ENCODE measurements around the gene TLCD4.
"Not testable (repeated sequence)": the region's sequence is repeated elsewhere in the genome, so short reads cannot be mapped to it uniquely, and the experiment has no call there.

Gene TLCD4, protein sequence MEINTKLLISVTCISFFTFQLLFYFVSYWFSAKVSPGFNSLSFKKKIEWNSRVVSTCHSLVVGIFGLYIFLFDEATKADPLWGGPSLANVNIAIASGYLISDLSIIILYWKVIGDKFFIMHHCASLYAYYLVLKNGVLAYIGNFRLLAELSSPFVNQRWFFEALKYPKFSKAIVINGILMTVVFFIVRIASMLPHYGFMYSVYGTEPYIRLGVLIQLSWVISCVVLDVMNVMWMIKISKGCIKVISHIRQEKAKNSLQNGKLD

DNA sequence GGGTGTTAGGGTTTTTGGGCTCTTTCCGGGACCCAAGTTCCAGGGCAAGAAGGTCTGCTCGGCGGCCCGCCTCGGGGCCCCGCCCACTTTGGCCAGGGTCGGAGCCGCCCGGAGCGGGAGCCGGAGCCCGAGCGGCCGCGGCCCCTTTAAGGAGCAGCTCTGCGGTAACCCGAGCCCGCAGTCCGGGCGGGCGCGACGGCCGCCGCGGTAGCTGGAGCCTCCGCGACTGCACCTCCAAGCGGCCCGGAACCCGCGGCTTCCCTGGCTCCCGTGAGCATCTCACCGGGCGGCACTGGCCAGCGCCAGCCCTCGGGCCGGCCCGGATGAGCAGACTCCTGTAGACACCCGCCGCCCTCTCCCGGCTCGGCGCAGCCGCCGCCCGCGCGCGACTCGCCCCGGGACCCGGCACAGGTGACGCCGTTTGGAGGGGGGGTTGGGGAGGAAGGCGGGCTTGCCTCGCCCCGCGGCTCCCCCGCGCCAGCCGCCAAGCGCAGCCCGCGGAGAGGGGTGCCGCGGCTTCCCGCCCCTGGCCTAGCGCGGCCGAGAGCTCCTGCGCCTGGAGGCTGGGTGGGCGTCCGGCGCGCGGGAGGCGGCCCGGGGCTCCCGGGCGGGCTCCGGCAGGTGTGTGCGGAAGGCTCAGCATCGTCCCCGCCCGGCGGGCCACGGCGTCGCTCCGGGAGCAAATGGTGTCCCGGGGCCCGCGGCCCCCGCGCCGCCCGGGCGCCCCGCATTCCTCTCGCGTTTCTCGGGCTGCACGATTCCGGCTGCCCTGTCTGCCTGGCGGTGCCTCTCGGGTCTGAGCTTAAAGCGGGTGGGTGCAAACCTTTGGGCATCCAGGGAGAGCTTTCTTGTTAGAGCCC, at the start of gene TLCD4:
TSS of gene TLCD4 (plus strand) at position 149 of the 860 bp plus-strand sequence. CDS start 26,547 bp downstream, outside the sequence.
- DNase-seq: no peak

DNA sequence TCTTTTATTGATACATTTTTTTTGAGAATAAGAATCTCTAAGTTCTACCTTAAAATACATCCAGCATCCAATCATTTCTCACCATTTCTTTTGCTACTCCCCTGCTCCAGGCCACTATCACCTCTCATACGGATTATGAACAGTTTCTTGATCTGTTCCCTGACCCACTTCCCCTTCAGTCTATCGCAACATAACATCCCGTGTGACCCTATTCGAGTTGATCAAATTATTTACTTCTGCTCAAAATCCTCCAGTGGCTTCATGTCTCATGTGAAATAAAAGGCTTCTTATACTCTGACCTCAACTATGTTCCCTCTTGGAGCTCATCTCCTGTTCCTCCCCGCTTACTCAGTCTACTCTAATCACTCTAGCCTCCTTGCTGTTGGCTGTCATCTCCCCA, 49.6 kb upstream of the TLCD4 start:
- no peak for DNase-seq

DNA sequence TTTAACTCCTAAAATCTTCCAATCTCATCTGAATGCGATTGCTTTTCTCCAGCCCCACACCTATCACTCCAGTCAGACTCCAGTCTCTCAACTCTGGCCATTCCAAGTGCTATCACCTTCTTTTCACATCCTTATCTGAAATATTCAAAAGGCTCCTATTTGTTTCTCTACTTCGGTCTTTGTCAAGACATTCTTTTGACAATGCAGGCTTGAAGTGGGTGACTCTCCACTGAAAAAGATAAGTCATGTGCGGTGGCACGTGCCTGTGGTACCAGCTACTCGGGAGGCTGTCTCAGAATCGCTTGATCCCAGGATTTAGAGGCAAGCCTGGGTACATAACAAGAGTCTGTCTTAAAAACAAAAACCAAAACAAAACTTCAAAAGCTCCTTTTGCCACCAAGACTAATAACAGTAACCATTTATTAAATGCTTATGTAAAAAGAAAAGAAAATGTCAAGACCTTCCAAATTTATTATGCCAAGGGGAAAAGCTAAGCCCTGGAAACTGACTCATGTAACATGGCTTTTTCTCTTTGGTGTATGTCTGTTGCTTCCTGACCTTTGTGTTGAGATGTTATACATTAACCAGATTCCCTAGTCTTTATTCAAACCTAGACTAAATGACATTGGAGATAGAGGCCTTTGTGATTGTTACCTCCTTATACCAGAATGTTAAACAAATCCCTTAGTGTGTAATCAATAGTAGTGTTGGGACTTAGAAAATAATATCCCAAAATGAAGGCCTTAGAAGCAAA, 48.0 kb upstream of the TLCD4 start:
- no peak for DNase-seq

DNA sequence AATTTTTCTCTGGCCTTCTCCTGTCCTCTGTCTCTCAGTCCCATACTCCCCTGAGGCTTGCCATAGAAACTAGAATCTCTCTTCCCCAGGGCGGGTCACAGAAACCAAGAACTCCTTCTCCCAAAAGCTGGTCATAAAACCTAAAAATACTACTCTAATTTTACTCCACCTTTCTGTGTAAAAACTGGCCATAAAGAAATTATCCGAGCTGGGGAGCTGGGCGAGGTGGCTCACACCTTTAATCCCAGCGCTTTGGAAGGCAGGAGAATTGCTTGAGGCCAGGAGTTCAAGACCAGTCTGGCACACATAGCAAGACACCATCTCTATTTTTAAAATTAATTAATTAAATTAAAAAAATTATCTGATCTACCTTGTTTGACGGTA, 47.5 kb upstream of the TLCD4 start:
- DNase-seq: no peak

DNA sequence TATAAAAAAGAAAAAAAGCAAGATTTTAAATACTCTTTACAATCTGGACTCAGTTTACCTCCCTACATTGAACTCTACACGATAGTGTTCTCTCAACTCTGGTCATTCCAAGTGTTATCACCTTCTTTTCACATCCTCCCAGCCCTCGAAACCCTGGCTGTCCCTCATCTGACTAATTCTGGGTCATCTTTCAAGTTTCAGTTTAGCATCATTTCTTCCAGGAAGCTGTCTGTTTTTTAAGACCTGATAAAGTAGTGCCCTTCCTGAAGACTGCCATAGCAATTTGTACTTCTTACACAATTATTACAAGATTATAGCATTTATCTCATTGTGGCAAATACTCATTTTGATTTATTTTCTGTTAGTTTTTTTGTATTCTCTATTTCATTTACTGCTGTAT, 45.6 kb upstream of the TLCD4 start:
- DNase-seq: no peak

DNA sequence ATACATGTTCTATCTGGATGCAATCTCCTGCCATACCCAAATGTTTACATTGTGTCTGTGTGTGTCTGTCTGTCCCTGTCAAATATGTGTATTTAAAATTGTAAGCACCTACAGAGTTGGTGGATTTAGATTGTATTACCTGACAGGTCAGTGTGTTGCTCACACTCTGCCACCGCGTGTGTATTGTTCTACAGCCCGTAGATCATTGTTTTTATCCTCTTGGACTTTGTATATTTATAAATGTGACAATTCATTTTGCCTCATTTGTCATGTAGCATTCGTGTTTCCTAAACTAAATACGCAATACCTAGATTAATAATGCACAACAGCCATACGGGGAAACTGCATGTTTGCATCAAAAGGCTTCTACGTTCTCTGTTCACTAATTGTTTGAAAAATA, 45.0 kb upstream of the TLCD4 start:
- DNase-seq: no peak

DNA sequence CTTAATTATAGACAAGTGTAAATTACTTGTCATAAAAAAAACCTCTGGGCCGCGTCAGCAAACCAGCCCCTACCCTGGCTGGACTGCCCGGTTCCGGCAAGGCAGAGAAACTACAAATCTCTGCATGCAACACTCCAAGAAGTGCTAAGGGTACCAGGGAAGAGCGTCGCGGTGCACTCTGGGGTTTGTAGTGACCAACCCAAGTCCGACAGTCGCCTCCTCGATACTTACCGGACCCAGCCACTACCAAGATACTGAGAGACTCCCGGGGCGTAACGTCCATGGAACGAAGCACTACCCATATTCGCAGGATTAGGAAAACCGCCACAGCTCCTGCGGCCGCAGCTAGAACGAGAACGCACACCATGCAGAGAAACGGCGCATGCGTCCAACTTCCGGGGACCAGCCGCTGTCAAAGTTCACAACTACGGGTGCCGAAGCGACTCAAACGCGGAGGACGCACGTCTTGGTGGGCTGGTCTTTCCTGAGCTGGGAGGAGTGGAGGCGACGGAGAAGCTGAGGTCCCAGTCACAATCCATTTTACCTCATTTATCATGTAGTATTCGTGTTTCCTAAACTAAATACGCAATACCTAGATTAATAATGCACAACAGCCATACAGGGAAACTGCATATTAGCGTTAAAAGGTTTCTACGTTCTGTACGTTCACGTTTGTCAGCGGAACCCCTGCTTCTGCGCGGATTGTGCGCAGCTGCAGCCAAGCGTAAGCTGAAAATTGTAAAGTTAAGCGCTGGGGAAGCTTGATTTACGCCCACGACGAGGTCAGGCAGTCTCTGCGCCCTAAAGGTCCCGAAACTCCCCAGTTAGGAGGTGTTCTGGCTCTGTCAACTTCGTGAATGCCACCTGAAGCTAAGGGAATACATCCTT, 44.4 kb upstream of the TLCD4 start, which contains the start of gene ALG14:
TSS of gene ALG14 (minus strand) at position 420 of the 888 bp plus-strand sequence. CDS start at position 367, 53 bp downstream.
- DNase-seq: peak; percentile 97

DNA sequence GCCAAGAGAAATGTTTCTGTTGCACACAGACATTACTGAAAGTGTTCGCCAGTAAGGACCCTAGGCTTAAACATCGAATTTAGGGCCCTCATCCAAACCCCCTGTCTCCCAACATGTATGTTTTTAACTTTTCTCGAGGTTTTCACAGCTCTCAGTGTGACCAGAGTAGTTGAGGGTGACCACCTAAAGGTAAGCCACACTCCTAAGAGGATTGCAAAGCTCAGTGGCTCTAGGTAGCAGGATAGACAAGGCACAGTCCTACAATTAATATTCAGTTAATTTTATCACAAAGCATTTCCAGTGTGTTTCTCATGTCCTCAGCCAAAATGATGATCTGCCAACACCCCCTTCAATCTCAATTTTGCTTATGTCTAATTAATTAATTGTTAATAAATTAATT, 43.7 kb upstream of the TLCD4 start:
- DNase-seq: no peak

DNA sequence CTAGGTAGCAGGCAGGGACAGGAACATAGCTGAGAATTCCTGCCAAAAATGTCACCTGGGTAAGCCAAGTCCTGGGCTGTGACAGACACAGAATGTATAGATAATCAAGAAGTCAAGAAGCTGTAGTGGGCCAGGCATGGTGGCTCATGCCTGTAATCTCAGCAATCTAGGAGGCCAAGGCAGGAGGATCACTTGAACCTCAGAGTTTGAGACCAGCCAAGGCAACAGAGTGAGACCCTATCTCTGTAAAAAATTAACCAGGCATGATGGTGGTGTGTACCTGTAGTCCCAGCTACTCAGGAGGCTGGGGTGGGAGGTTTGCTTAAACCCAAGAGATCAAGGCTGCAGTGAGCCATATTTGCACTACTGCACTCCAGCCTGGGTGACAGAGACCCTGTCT, 41.1 kb upstream of the TLCD4 start:
- no peak for DNase-seq

DNA sequence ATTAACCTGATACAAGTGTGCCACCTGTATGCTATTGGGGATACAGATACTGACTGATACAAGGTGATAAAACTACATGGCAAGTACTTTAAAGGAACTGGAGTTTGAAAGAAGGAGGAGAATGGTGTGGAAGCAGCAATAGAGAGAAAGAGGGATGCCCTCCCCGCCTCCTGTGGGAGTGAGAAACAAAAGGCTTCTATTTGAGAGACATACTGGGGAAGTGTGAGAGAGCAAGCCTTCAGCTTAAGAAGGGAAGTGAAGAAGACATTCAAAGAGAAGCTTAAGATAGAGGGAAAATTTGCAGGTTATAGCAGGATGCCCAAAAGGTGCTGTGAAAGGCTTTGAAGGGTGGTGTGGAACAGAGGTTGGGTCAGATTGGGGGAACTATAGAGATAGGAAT, 36.7 kb upstream of the TLCD4 start:
- no peak for DNase-seq

DNA sequence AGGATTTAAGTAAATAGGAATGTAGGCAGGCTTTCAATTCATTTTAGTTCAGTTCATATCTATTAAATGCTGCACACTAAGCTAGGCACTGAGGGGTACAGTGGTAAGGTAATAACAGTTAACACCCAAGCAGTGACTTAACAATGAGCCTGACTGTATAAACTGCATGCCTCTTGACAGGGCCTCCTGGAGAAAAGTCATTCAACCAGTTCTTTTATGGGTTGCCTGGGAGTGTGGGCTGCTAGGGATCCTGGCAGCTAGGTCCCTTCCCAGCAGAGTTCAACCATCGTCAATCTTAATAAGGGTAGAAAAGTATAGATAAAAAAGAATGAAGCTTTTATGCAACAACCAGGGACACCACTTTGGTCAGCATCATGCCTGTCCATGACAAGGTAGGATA, 36.3 kb upstream of the TLCD4 start:
- no peak for DNase-seq

DNA sequence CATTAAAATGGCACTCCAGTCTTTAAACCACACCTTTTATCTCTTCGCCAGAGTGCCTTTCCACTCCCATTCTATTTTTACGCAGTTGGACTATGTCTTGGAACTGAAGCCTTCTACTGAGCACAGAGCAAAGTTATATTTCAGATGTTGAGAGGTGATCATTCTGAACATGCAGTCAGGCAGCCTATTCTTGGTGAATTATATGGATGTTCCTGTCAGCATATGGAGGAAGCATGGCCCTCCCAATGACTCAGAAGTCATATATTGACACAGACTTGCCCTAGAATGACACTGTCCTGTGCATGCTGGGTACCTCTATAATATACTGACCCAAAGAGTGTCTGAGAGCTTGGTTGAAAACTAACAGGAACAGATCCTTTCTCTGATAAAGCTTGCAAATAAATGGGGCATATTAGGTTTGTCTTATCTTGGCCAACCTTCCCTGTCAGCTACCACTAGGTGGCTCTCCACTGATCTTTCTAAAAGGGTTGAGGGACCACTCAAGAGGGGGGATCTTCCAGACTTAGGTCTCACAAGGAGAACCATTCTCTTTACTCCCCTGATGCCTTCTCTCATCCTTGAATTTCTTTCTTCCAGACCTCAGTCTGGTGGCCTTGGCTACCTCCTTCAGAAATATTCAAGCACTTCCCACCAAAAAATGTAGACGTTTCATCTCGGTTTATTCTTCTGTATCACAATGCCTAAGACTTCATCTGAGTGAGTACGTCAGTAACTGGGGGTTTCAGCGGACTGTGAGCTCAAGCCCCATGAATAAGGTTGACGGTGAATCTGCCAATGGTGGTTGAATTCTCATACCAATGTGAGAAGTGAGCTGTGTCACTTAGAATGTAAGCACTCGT, 32.6 kb upstream of the TLCD4 start:
- DNase-seq: peak; percentile 59

DNA sequence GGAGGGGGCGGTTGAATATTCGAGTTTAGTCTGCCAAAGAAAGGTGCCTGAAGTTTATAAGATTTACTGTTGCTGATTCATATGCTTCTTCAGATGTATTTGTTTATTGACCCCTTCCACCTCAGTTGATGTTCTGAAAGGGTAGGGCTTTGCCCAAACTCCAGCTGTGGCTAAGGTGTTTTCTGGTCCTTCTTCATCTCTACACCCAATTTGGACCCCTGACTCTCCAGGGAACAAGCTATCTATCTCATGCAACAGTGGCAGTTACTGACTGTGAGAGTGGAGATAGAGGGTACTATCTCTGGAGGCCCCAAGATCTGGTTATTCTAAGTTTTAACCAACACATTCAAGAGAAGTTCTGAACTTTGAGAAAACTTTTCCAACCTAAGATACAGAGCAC, 31.8 kb upstream of the TLCD4 start:
- DNase-seq: no peak

DNA sequence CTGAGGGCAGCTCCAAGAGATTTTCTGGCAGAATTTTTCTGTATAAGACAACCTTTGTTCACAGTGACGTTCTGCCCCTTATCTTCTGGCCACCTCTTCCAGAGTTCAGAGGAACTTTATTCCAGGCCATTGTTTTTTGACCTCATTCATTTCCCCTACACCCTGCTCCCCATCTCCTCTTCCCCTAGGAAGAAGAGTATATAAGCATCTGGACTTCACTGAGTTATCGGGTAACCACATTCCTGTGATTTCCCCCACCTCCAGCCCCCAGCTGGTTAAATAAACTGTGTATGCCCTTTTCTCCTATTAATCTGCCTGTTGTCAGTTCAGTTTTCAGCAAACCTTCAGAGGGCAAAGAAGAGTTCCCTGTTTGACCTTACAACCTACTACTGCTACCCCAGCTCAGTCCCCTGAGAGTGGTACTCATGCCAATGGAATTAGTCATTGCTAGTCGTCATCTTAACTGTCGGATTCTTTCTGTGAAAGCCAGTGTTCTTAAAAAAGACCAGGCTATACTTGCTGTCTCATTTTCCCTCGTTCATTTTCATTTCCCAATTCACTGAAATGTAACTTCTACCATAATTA, 30.1 kb upstream of the TLCD4 start:
- no peak for DNase-seq

DNA sequence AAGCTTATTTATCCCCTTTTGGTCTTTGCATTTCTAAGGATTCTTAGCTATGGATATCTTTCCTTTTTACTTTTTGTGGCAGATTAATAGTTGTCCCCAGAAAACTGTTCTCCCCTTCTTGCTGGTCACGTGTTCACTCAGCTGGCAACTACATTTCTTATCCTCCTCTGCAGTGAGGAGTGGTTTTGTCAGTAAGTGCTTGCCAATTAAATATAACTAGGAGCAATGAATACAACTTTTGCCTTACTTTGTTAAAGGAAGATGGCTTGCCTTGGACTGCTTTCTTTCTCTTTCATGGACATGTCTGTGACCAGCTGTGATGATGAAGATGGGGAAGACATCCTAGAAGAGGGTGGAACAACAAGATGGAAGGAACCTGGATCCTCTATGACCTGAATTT, 28.9 kb upstream of the TLCD4 start:
- no peak for DNase-seq

DNA sequence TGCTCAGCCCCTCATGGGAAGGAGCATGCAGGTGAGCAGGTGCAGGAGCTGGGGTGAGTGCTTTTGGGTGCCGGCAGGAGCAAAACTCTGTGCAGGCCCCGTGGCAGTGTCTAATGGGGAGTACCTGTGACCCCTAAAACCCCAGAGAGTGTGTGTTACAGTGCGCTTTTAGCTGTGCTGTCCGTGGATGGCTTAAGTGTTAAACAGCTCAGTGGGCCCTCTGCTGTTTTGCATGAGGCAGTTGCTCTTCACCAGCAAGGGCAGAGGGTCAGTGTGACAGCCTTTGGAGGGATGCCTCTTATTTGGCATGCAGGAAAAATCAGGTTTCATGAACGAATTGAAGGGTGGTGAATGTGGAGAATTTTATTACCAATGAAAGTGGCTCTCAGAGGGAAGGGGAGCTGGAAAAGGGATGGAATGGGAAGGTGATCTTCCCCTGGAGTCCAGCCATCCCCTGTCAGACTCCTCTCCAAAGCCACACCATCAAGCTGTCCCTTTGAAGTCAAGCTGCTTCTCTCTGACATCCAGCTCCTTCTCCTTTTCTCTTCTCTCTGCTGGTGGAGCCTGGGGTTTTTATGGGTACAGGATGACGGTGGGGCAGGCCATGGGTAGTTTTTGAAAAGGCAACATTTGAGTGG, 27.4 kb upstream of the TLCD4 start:
- no peak for DNase-seq

DNA sequence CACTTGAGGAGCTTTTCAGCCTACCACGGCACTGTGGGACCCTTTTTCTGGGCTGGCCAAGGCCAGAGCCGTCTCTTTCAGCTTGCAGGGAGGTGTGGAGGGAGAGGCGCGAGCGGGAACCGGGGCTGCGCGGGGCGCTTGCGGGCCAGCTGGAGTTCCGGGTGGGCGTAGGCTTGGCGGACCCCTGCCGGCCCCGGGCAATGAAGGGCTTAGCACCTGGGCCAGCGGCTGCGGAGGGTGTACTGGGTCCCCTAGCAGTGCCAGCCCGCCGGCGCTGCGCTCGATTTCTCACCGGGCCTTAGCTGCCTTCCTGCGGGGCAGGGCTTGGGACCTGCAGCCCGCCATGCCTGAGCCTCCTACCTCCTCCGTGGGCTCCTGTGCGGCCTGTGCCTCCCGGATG, 25.9 kb upstream of the TLCD4 start:
- not testable (repeated sequence) for DNase-seq

DNA sequence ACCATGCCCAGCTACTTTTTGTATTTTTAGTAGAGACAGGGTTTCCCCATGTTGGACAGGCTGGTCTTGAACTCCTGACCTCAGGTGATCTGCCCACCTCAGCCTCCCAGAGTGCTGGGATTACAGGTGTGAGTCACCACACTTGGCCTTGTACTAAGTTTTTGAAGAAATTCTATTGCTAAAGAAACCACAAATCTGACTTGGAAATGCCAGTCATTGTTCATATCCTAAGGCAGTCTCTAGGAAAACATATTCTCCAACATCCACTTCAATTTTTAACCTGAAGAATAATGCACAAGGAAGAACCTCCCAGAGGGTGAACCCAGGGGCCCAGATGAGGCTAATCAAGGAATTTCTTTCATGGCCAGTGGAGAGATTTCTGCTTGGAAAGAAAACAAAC, 24.3 kb upstream of the TLCD4 start:
- not testable (repeated sequence) for DNase-seq

DNA sequence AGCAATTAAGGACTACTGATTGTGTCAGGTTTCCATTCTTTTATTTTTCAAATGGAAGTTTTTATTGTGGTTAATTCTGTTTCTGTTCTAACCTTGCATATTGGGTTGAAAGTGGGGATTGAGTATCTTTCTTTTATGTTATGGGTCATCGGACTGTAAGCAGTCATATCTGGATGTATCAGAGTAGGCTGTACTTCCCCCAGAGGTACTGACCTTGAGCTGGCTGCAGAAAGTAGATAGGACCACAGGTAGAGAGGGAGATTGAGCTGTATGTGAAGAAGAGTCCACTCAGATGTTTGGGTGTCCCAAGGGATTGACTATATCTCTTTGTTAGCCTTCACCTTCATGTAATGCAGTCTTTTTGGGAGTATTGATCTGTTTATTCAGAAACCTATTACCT, 23.9 kb upstream of the TLCD4 start:
- no peak for DNase-seq

DNA sequence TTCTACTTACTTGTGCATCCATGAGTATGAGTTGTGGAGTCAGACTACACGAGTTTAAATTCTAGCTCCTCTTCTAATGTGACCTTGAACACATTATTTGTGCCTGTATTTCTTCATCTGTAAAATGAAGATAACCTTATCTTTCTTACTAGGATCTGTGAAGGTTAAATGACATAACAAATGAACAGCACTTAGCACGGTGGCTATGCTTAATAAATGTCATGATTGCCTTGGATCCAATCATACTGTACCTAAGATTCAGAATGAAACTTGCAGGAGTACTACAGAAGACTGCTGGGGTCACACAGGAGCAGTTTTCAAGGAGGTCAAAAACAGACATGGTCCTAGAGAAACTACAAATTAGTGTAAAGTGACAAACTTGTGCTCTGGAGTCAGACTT, 22.2 kb upstream of the TLCD4 start:
- DNase-seq: no peak

DNA sequence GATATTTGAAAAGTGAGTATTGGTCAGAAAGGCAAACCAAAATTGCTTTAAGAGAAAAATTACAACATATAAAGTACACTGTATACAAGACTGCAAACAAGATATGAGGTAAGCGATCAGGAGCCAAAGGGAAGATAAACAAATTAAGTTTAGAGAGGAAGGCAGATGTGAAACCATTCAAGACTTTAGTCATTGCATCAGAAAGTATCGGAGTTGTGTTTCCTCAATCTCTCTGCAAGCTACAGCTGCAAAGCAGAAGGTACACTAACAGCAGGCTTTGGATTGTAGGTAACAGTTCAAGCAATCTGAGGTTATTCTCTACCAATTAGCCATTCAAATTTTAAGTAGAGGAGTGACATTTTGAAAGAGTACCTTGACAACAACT, 21.3 kb upstream of the TLCD4 start:
- no peak for DNase-seq
